ENCODE data around the gene IKZF2. TPM values are rescaled to one million over a fixed set of nuclear protein-coding genes. Genes with fewer than 3 reads are reported as not detected.

IKZF2 gene
- total and polyA plus RNA-seq, 8 donors = 0.65 to 8.6 (median 3.2) TPM

GRCh38 chr2:213091765-213092164 is 59.6 kb downstream of the IKZF2 start:
- WGBS, 2 donors = 91 to 92% methylated on average over 3 of the region's 3 CpGs
- H3K4me3 ChIP-seq = no peak overlapping the region
- ATAC-seq = no peak
- no peak overlapping the region for H3K27ac ChIP-seq
- no peaks in the 10 kb centered on the region for H3K36me3 ChIP-seq
- FAIRE-seq = no peak
- H3K27me3 ChIP-seq = no peaks in the 10 kb centered on the region
- DNase-seq = no peak
- TF ChIP-seq CTCF (IDR thresholded peaks at IDR 0.05) = no peak
- H3K4me1 ChIP-seq = no peaks in the 10 kb centered on the region
- no peaks in the 10 kb centered on the region for H3K9me3 ChIP-seq
- intact Hi-C loops (cut with DNase I) = no loop called here

- H3K27ac ChIP-seq = no peak overlapping the region
- 88 to 91% methylated on average over 3 of the region's 3 CpGs for WGBS, 2 donors
- no peak for ATAC-seq
- H3K36me3 ChIP-seq = no peaks in the 10 kb centered on the region
- H3K27me3 ChIP-seq = no peaks in the 10 kb centered on the region
- intact Hi-C loops (cut with DNase I) = no loop called here
- no peak overlapping the region for H3K4me3 ChIP-seq
- TF ChIP-seq CTCF (IDR thresholded peaks at IDR 0.05) = no peak
- no peak for DNase-seq
- no peaks in the 10 kb centered on the region for H3K4me1 ChIP-seq
- H3K9me3 ChIP-seq = no peaks in the 10 kb centered on the region
- FAIRE-seq = no peak
Observed at GRCh38 chr2:213090772-213091171, 60.6 kb downstream of the IKZF2 start.

DNA sequence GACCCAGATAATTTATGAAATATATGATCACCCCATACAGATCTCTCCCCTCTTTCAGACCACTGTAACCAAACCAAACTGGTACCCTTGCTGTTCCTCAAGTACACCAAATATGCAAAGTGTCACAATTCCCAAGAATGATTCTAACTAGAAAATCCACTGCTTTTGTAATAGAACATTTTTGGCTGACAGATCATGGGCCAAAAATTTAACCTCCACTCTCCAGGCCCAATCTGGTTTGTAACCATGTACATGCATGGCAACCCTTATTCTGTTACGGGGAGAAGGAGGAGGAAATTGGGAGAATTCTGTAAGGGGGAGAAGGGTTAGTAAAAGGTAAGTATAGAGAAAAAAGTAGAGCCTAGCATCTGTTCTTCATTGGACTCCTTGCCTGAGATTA is 62.0 kb downstream of the IKZF2 start:
- ATAC-seq (no peak), DNase-seq (no peak), FAIRE-seq (no peak)
- Histone ChIP-seq H3K27me3 (no peaks in the 10 kb centered on the region), H3K4me3 (no peak overlapping the region), H3K9me3 (no peaks in the 10 kb centered on the region), H3K36me3 (no peaks in the 10 kb centered on the region), H3K4me1 (no peaks in the 10 kb centered on the region), H3K27ac (no peak overlapping the region)
- 92 to 100% methylated on average over 1 of the region's 1 CpG for WGBS, 2 donors
- intact Hi-C loops (cut with DNase I) = no loop called here
- no peak for TF ChIP-seq CTCF (IDR thresholded peaks at IDR 0.05)

DNA sequence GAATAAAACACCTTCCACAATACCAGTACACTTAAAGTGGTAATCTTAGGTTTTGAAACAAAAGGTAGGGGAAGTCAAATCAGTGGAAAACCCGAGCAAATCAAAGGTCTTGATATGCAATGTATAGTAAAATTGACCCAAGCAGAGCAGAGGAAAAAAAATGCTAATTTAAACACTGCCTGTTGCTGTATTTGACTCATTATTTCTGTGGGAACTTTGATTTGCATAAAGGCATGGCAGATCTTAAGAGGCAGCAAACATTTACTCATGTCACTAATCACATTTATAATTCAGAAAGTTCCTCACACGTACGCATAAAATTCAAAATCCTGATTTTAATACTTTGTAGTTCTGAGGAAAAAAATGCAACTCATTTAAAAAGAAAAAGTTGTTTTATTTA is 64.4 kb downstream of the IKZF2 start:
- WGBS, 2 donors = 77 to 86% methylated on average over 3 of the region's 3 CpGs
- no peak for FAIRE-seq

GRCh38 chr2:213086571-213086970 is 64.8 kb downstream of the IKZF2 start:
- no peaks in the 10 kb centered on the region for H3K36me3 ChIP-seq
- H3K27me3 ChIP-seq = no peaks in the 10 kb centered on the region
- no peak for TF ChIP-seq CTCF (IDR thresholded peaks at IDR 0.05)
- 11 to 22% methylated on average over 2 of the region's 2 CpGs for WGBS, 2 donors
- FAIRE-seq = no peak
- H3K27ac ChIP-seq = peak overlapping the region in 1 of 4 donors; percentile 2
- peak in 2 of 4 donors; percentile 48 to 76 for ATAC-seq
- no peak overlapping the region for H3K4me3 ChIP-seq
- no peaks in the 10 kb centered on the region for H3K9me3 ChIP-seq
- no peak for DNase-seq
- H3K4me1 ChIP-seq = no peaks in the 10 kb centered on the region
- intact Hi-C loops (cut with DNase I) = no loop called here

More for the DNA sequence above, 64.4 kb downstream of the IKZF2 start:
- Histone ChIP-seq H3K27me3 (no peaks in the 10 kb centered on the region), H3K27ac (peak overlapping the region in 1 of 4 donors; percentile 2), H3K4me3 (no peak overlapping the region), H3K4me1 (no peaks in the 10 kb centered on the region), H3K9me3 (no peaks in the 10 kb centered on the region), H3K36me3 (no peaks in the 10 kb centered on the region)
- no peak for DNase-seq
- intact Hi-C loops (cut with DNase I) = no loop called here
- no peak for TF ChIP-seq CTCF (IDR thresholded peaks at IDR 0.05)
- no peak for ATAC-seq
